Measurements from ENCODE around the gene ASPG.

DNA sequence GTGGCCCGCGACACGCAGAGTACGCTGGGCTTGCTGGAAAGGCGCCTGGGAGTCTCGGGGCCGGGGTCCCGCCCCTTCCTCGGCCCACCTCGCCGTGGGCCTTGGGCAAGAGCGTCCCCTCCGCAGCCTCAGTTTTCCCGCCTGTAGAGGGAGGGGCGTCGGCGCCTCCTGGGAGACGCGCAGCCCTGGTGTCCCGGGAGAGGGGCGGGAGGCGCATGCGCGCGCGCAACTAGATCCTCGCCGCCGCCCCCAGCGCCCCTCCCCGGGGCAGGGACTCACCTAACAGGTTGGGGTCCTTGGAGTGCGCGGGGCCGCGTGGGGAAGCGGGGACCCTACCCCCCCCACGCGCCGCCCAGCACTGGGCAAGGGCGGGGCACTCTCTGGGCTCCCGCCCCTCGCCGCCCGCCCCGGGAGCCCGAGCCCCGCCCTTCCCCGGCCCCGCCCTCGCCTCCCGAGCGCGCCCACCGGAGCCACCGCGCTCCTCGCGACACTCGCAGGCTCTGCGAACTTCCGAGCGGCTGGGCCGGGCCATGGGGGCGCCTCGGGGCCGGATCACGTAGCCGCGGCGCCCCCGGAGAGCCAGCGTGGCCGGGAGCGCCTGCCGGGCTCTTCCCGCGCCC is 52.7 kb downstream of the ASPG start, which contains the start of gene KIF26A:
- TF ChIP-seq, protein P1, sequence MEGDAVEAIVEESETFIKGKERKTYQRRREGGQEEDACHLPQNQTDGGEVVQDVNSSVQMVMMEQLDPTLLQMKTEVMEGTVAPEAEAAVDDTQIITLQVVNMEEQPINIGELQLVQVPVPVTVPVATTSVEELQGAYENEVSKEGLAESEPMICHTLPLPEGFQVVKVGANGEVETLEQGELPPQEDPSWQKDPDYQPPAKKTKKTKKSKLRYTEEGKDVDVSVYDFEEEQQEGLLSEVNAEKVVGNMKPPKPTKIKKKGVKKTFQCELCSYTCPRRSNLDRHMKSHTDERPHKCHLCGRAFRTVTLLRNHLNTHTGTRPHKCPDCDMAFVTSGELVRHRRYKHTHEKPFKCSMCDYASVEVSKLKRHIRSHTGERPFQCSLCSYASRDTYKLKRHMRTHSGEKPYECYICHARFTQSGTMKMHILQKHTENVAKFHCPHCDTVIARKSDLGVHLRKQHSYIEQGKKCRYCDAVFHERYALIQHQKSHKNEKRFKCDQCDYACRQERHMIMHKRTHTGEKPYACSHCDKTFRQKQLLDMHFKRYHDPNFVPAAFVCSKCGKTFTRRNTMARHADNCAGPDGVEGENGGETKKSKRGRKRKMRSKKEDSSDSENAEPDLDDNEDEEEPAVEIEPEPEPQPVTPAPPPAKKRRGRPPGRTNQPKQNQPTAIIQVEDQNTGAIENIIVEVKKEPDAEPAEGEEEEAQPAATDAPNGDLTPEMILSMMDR (conservative IDR thresholded peaks at IDR 0.05; ENCODE audit: low read length) = no peak
- TF ChIP-seq EZH2phosphoT487 (IDR thresholded peaks at IDR 0.05; ENCODE audit: borderline replicate concordance, low read depth, low read length) = no peak

Measured in OCI-LY7 (cell line).